Endothelial cell of umbilical vein (primary cell): ENCODE results near the gene GAD2. TPM values are rescaled to one million over a fixed set of nuclear protein-coding genes. Genes with fewer than 3 reads are reported as not detected.

Experiments used
- Bru-seq: library from RNA; stranded (reverse); fragments of 400-500 nt; gene quantifications from one replicate; lab custom pipeline; 2021; lab: Mats Ljungman, UMichigan
- BruChase-seq, 2 experiments: library from RNA; stranded (reverse); fragments of 400-500 nt; gene quantifications; one replicate each; lab custom pipeline; 2021; lab: Mats Ljungman, UMichigan
- BruUV-seq: library from RNA; stranded (reverse); fragments of 400-500 nt; replicated peaks from 2 replicates; lab custom pipeline; 2021; lab: Mats Ljungman, UMichigan
- CTCF ChIA-PET: fragments of 300-600, 350-600 bp; sonication (Branson Sonifier 250); formaldehyde crosslinking; loops from one replicate; lab custom pipeline; 2021; ENCODE audit warnings: antibody characterized with exemption, inconsistent platforms; lab: Charles Lee
- POLR2A ChIA-PET: fragments of 300-600, 350-600 bp; sonication (Branson Sonifier 250); formaldehyde crosslinking; loops from one replicate; lab custom pipeline; 2021; ENCODE audit warnings: antibody characterized with exemption, inconsistent platforms; lab: Charles Lee
- DNase-seq: peaks from one replicate; pipeline ENCODE4 v3.0.0-alpha.2; 2011; ENCODE audit warnings: low read depth, low spot score
- FAIRE-seq: peaks from 2 replicates; lab custom pipeline; 2011; peaks lifted over from hg19 to GRCh38; lab: Jason Lieb, UNC
- H2AFZ ChIP-seq: 2 replicates; pipeline ENCODE4 v1.6.0; 2012; ENCODE audit warnings: low read depth, low read length, control low read depth, inconsistent platforms
- H3K27ac ChIP-seq: 2 replicates; pipeline ENCODE4 v1.5.1; 2011; ENCODE audit warnings: low read depth, mild to moderate bottlenecking, control low read depth, low read length, moderate library complexity; ENCODE audit not compliant: insufficient read depth
- H3K27me3 ChIP-seq, 2 experiments: 2 replicates each; pipeline versions ENCODE4 v1.6.0 to v1.6.1; 2011; ENCODE audit warnings: low read length in 2 of 2, mixed read lengths in 1 of 2; ENCODE audit not compliant: control insufficient read depth in 2 of 2, insufficient read depth in 2 of 2
- H3K36me3 ChIP-seq, 2 experiments: 2 replicates in 1 of 2; 3 replicates in 1 of 2; pipeline ENCODE4 v1.5.1; 2011; ENCODE audit warnings: low read length in 2 of 2, mild to moderate bottlenecking in 1 of 2, moderate library complexity in 1 of 2; ENCODE audit not compliant: control insufficient read depth in 2 of 2, insufficient read depth in 2 of 2; ENCODE audit errors: extremely low read depth in 1 of 2
- H3K4me1 ChIP-seq: 3 replicates; pipeline ENCODE4 v1.5.1; 2011; ENCODE audit warnings: mild to moderate bottlenecking, low read length; ENCODE audit not compliant: control insufficient read depth, insufficient read depth; ENCODE audit errors: extremely low read depth
- H3K4me2 ChIP-seq: 2 replicates; pipeline ENCODE4 v1.6.1; 2011; ENCODE audit warnings: low read length, control low read depth, mixed read lengths; ENCODE audit not compliant: insufficient read depth
- H3K4me3 ChIP-seq, 3 experiments: fragments of 200-600 bp in 1 of 3; sonication (generic), shearing (Covaris generic) in 1 of 3; replicated peaks in 1 of 3; 2 replicates each; pipeline ENCODE4 v1.5.1; 2011 to 2016; ENCODE audit warnings: control low read depth in 3 of 3, low read length in 3 of 3, mild to moderate bottlenecking in 2 of 3, inconsistent platforms in 1 of 3, low read depth in 1 of 3, moderate library complexity in 1 of 3; ENCODE audit not compliant: insufficient read depth in 1 of 3
- H3K79me2 ChIP-seq: 2 replicates; pipeline ENCODE4 v1.6.0; 2012; ENCODE audit warnings: low read length, inconsistent platforms; ENCODE audit not compliant: control insufficient read depth, insufficient read depth
- H3K9ac ChIP-seq: replicated peaks from 2 replicates; pipeline ENCODE3; 2011; ENCODE audit warnings: low read length, control low read depth; ENCODE audit not compliant: insufficient read depth; ENCODE audit errors: extremely low read depth
- H3K9me1 ChIP-seq: replicated peaks from 3 replicates; pipeline ENCODE4 v1.6.0; 2011; ENCODE audit warnings: mild to moderate bottlenecking, low read length; ENCODE audit not compliant: control insufficient read depth, insufficient read depth; ENCODE audit errors: extremely low read depth
- H3K9me3 ChIP-seq: replicated peaks from 2 replicates; pipeline ENCODE4 v1.5.1; 2012; ENCODE audit warnings: low read length, inconsistent platforms; ENCODE audit not compliant: control insufficient read depth, insufficient read depth
- H4K20me1 ChIP-seq: replicated peaks from 2 replicates; pipeline ENCODE3; 2011; ENCODE audit warnings: mild to moderate bottlenecking, low read length; ENCODE audit not compliant: control insufficient read depth, insufficient read depth; ENCODE audit errors: extremely low read depth
- EZH2 ChIP-seq: IDR thresholded peaks from 2 replicates; pipeline ENCODE4 v1.6.1; 2012; ENCODE audit warnings: borderline replicate concordance, low read depth, mild to moderate bottlenecking, moderate library complexity, low read length, inconsistent platforms; ENCODE audit not compliant: severe bottlenecking
- FOS ChIP-seq: IDR thresholded peaks from 2 replicates; pipeline ENCODE4 v1.6.1; 2011; ENCODE audit warnings: mild to moderate bottlenecking, low read length, moderate library complexity, borderline replicate concordance; ENCODE audit not compliant: insufficient read depth
- GATA2 ChIP-seq: IDR thresholded peaks from 2 replicates; pipeline ENCODE4 v1.7.0; 2011; ENCODE audit warnings: low read depth, mild to moderate bottlenecking, moderate library complexity, mixed read lengths, low read length; ENCODE audit not compliant: insufficient read length, insufficient read depth
- POLR2A ChIP-seq: IDR thresholded peaks from 2 replicates; pipeline ENCODE4 v1.6.1; 2012; ENCODE audit warnings: low read depth, mild to moderate bottlenecking, control low read depth, low read length
- POLR2AphosphoS5 ChIP-seq: IDR thresholded peaks from 2 replicates; pipeline ENCODE4 v1.6.1; 2012; ENCODE audit warnings: low read depth, mild to moderate bottlenecking, control low read depth, low read length, moderate library complexity; ENCODE audit not compliant: insufficient read depth
- dilution Hi-C: fragments of 300-500 bp; cut with MboI; formaldehyde crosslinking; loops from one replicate; pipeline ENCODE4 v1.15.0; 2019; ENCODE audit warnings: low sequenced_read_pairs; ENCODE audit not compliant: extremely low pct_ligation_motif_present
- intact Hi-C: fragments of 100-400 bp; cut with micrococcal nuclease; formaldehyde crosslinking; loops from one replicate; pipeline ENCODE4 v1.10.0; 2022
- long read RNA-seq: library from polyadenylated mRNA; stranded (forward); transcript quantifications from one replicate; pipeline ENCODE4 v2.0.0, GENCODE V29; 2021
- polyA minus RNA-seq, 3 experiments: library from RNA; depleted of rRNA, polyadenylated mRNA; stranded (reverse); fragments of >200 nt; gene quantifications; 1 replicate in 1 of 3; 2 replicates in 2 of 3; pipeline ENCODE4 v1.2.3, GENCODE V29; 2011
- polyA plus RNA-seq, 4 experiments: library from polyadenylated mRNA; depleted of rRNA in 3 of 4; stranded (reverse) in 3 of 4; unstranded in 1 of 4; fragments of >200 nt; gene quantifications; 2 replicates each; pipeline versions ENCODE4 v1.2.1 to v1.2.3, GENCODE V29; 2011 to 2012; ENCODE audit warnings: missing spikeins in 1 of 4
- total RNA-seq: library from RNA; stranded (reverse); gene quantifications from 2 replicates; pipeline ENCODE4 v1.2.3, GENCODE V29; 2021
- TF ChIP-seq, protein P1 (sequence below): IDR thresholded peaks from 2 replicates; pipeline ENCODE4 v1.6.1; 2011; ENCODE audit not compliant: insufficient read depth, insufficient read length
- TF ChIP-seq, protein P2 (sequence below), 2 donors: IDR thresholded peaks; 1 replicate in 1 of 2; 2 replicates in 1 of 2; pipeline ENCODE4 v1.5.1; 2011; ENCODE audit warnings: low read length in 2 of 2, mild to moderate bottlenecking in 2 of 2, moderate library complexity in 2 of 2, control low read depth in 1 of 2, inconsistent platforms in 1 of 2, low read depth in 1 of 2; ENCODE audit not compliant: insufficient read depth in 1 of 2; ENCODE audit errors: extremely low read depth in 1 of 2

GAD2 gene
- total RNA-seq, result not detected in 2 replicates
- polyA plus RNA-seq, result not detected in 2 replicates
- not detected in 2 replicates for polyA plus RNA-seq (2011; cell fraction: cytosol; rRNA removed)
- not detected in 2 replicates for polyA plus RNA-seq (2011; cell fraction: nucleus; rRNA removed)
- not detected in 2 replicates for polyA plus RNA-seq (2012)
- polyA minus RNA-seq, result not detected in 2 replicates
- polyA minus RNA-seq (2011; cell fraction: cytosol; rRNA and poly(A)+ RNA removed), result not detected
- not detected in 2 replicates for polyA minus RNA-seq (2011; cell fraction: nucleus; rRNA and poly(A)+ RNA removed)
- Bru-seq, nascent RNA, result not detected
- BruChase-seq, experiment 1, labeled RNA remaining after a 6-hour chase, result not detected
- not detected for BruChase-seq, experiment 2, labeled RNA remaining after a 2-hour chase
- long read RNA-seq, result 0 reads

DNA sequence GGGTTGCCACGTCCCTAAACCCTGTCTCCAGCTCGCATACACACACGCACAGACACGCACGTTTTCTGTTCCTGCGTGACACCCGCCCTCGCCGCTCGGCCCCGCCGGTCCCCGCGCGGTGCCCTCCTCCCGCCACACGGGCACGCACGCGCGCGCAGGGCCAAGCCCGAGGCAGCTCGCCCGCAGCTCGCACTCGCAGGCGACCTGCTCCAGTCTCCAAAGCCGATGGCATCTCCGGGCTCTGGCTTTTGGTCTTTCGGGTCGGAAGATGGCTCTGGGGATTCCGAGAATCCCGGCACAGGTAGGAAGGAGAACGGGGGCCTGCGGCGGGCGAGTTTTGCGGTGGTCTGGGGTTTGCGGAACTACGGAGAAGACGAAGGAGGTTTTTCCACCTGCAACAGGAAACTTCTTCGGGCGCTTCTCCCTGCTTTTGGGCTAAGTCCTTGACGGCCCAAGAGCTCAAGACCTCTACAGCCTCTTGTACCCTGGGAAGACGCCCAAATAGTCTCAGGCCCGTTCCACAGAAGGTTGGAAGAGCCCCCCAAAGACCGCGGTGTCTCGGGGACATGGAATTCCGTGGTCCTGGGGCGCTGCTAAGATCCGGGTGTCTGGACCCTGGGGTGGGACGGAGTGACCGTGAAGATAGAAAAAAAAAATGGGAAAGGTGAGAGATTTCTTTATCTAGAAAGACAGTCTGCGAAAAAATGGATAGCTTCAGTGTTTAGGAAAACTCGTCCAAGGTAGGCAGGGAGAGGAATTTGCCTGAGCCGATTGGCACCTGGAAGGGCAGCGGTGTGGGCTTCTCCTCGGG, at the start of gene GAD2:
GAD2 (plus strand) TSS at position 190 of the 811 bp plus-strand sequence; CDS start at position 226, 36 bp downstream.
- no peaks in the 10 kb centered on the region for H4K20me1 ChIP-seq
- TF ChIP-seq POLR2AphosphoS5, result no peak
- TF ChIP-seq EZH2, result peak; percentile 22
- no peak within 1 kb of the TSS for H3K9ac ChIP-seq
- H3K36me3 ChIP-seq, result no peaks in the 10 kb centered on the region
- H3K27me3 ChIP-seq, result peaks cover 27 to 51% of the 10 kb centered on the region in 2 experiments
- H3K4me2 ChIP-seq, result no peak within 1 kb of the TSS
- DNase-seq, result no peak
- no TSS peak for BruUV-seq
- no peaks in the 10 kb centered on the region for H3K9me3 ChIP-seq
- H3K4me3 ChIP-seq, result no peak within 1 kb of the TSS
- no peaks in the 10 kb centered on the region for H3K4me1 ChIP-seq
- POLR2A ChIA-PET, result no interaction called here
- CTCF ChIA-PET, result no interaction called here
- no peak within 1 kb of the TSS for H3K27ac ChIP-seq
- H3K9me1 ChIP-seq, result no peaks in the 10 kb centered on the region
- dilution Hi-C loops, result no loop called here
- H2AFZ ChIP-seq, result no peak within 1 kb of the TSS
- FAIRE-seq, result no peak
- H3K79me2 ChIP-seq, result no peaks in the 10 kb centered on the region
- intact Hi-C loops, result no loop called here

DNA sequence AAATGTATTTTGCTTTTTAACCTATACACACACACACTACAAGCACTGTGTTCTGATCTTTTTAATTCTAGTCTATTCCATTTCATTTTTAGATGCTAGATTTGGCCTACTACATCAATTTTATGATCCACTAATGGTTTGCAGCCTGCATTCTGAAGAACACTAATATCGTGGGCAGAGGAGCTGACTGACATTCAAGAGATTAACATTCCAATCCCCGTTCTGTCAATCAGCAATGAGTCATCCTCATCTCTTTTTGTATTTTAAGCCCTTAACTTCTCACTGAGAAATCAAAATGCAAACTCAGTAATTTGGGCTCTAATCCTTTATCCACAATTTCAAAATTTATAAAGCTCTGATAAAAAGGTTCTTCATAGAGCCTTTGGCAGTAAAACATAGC, 47.1 kb upstream of the GAD2 start:
- Histone ChIP-seq H3K9me3 (peaks cover 6% of the 10 kb centered on the region), H3K27me3 (no peaks in the 10 kb centered on the region), H3K9me1 (no peaks in the 10 kb centered on the region), H3K27ac (no peak overlapping the region), H3K9ac (no peak overlapping the region), H4K20me1 (no peaks in the 10 kb centered on the region), H3K79me2 (no peaks in the 10 kb centered on the region), H2AFZ (no peak overlapping the region), H3K4me2 (no peak overlapping the region), H3K4me1 (no peaks in the 10 kb centered on the region), H3K4me3 (no peak overlapping the region), H3K36me3 (no peaks in the 10 kb centered on the region)
- BruUV-seq, result no TSS peak
- ChIA-PET CTCF (interaction anchor here (1.0 kb wide), 1 partner anchor 30 kb away, joined by 3 read pairs; no protein-coding TSS in a partner anchor), POLR2A (no interaction called here)
- FAIRE-seq (no peak), DNase-seq (no peak)
- no peak for TF ChIP-seq FOS
- TF ChIP-seq, protein P1, sequence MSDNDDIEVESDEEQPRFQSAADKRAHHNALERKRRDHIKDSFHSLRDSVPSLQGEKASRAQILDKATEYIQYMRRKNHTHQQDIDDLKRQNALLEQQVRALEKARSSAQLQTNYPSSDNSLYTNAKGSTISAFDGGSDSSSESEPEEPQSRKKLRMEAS, result no peak
- TF ChIP-seq, protein P2, sequence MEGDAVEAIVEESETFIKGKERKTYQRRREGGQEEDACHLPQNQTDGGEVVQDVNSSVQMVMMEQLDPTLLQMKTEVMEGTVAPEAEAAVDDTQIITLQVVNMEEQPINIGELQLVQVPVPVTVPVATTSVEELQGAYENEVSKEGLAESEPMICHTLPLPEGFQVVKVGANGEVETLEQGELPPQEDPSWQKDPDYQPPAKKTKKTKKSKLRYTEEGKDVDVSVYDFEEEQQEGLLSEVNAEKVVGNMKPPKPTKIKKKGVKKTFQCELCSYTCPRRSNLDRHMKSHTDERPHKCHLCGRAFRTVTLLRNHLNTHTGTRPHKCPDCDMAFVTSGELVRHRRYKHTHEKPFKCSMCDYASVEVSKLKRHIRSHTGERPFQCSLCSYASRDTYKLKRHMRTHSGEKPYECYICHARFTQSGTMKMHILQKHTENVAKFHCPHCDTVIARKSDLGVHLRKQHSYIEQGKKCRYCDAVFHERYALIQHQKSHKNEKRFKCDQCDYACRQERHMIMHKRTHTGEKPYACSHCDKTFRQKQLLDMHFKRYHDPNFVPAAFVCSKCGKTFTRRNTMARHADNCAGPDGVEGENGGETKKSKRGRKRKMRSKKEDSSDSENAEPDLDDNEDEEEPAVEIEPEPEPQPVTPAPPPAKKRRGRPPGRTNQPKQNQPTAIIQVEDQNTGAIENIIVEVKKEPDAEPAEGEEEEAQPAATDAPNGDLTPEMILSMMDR (IDR thresholded peaks at IDR 0.05; ENCODE audit: extremely low read depth in 1 of 2, insufficient read depth in 1 of 2, low read depth in 1 of 2, low read length in 2 of 2), result no peak
- TF ChIP-seq GATA2, result no peak
- no peak for TF ChIP-seq POLR2A
- intact Hi-C loops (no loop called here), dilution Hi-C loops (no loop called here)
